ENCODE data around the gene IRAK2.

- no peak for TF ChIP-seq CTCF (IDR thresholded peaks at IDR 0.05)
- TF ChIP-seq POLR2A (IDR thresholded peaks at IDR 0.05) = no peak
Observed at GRCh38 chr3:10235551-10235950, 70.8 kb downstream of the IRAK2 start.
